Left forelimb (tissue), 1 donor: ENCODE data around the gene UBR1.
"Not testable (repeated sequence)": the region's sequence is repeated elsewhere in the genome, so short reads cannot be mapped to it uniquely, and the experiment has no call there.

Experiments used
- DNase-seq: peaks from one replicate; pipeline ENCODE4 v3.0.0-alpha.2; 2018; ENCODE audit warnings: low spot score

Gene UBR1

GRCh38 chr15:43105778-43106485, at the start of gene UBR1:
Gene UBR1 (minus strand): TSS chr15:43106038. CDS start chr15:43106022, 16 bp downstream.
- peak; percentile 93 for DNase-seq

GRCh38 chr15:43153269-43153668, 47.4 kb upstream of the UBR1 start:
- no peak for DNase-seq

GRCh38 chr15:43151688-43152087, 45.9 kb upstream of the UBR1 start:
- no peak for DNase-seq

GRCh38 chr15:43150191-43150929, 44.5 kb upstream of the UBR1 start:
- no peak for DNase-seq

- DNase-seq = no peak
Observed at GRCh38 chr15:43146184-43146583, 40.3 kb upstream of the UBR1 start.

GRCh38 chr15:43144512-43144911, 38.7 kb upstream of the UBR1 start:
- DNase-seq = no peak

- no peak for DNase-seq
Observed at GRCh38 chr15:43143203-43143941, 37.5 kb upstream of the UBR1 start.

- DNase-seq = no peak
Observed at GRCh38 chr15:43135351-43135750, 29.5 kb upstream of the UBR1 start.

GRCh38 chr15:43134157-43134635, 28.4 kb upstream of the UBR1 start:
- DNase-seq = no peak

GRCh38 chr15:43133430-43134156, 27.8 kb upstream of the UBR1 start, which contains the start of gene TMEM62:
Gene TMEM62 (plus strand): TSS chr15:43133586. CDS start chr15:43133803, 217 bp downstream.
- DNase-seq = peak; percentile 83

- no peak for DNase-seq
Observed at GRCh38 chr15:43132830-43133429, 27.1 kb upstream of the UBR1 start.

- DNase-seq = no peak
Observed at GRCh38 chr15:43128980-43129335, 23.1 kb upstream of the UBR1 start.

GRCh38 chr15:43128174-43128979, 22.5 kb upstream of the UBR1 start:
- not testable (repeated sequence) for DNase-seq

GRCh38 chr15:43127752-43128151, 21.9 kb upstream of the UBR1 start:
- no peak for DNase-seq

GRCh38 chr15:43126356-43126755, 20.5 kb upstream of the UBR1 start:
- no peak for DNase-seq

GRCh38 chr15:43125100-43125661, 19.3 kb upstream of the UBR1 start:
- no peak for DNase-seq

- no peak for DNase-seq
Observed at GRCh38 chr15:43121863-43122262, 16.0 kb upstream of the UBR1 start.

- DNase-seq = no peak
Observed at GRCh38 chr15:43118829-43119228, 13.0 kb upstream of the UBR1 start.

GRCh38 chr15:43118286-43118685, 12.4 kb upstream of the UBR1 start:
- DNase-seq = no peak

- no peak for DNase-seq
Observed at GRCh38 chr15:43111354-43111753, 5.5 kb upstream of the UBR1 start.
